Melanocyte of skin (primary cell): ENCODE results near the gene OR52R1. TPM values are rescaled to one million over a fixed set of nuclear protein-coding genes. Genes with fewer than 3 reads are reported as not detected.

Source experiments
- small RNA-seq, 2 donors: library from RNA; depleted of rRNA; stranded (forward); fragments of <200 nt; gene quantifications; one replicate each; pipeline ENCODE3, GENCODE V24; 2012
- total RNA-seq, 2 donors: library from RNA; depleted of rRNA; stranded (reverse); fragments of >200 nt; gene quantifications; 2 replicates each; pipeline ENCODE4 v1.2.3, GENCODE V29; 2012

Gene OR52R1
- not detected for total RNA-seq

DNA sequence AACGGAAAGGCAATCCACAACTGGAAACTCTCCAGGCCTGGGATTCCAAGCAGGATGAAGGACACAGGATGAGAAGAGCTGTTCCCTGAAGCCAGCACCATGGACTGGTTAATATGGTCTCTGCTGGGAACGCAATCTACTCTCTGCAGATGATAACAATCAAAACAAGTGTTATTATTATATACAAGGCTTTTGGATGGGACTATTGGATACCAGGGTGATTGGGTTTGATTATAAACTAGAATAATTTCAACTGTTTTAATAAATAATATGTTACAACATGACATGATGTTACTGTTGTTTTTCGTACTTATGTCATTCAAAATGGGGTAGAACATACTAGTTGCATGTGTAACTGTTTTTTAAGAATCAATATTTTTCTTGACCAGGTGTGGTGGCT is at the start of gene OR52R1:
Gene OR52R1 (minus strand): TSS at position 101 of the 400 bp plus-strand sequence. CDS start 0 bp downstream, at position 101.

DNA sequence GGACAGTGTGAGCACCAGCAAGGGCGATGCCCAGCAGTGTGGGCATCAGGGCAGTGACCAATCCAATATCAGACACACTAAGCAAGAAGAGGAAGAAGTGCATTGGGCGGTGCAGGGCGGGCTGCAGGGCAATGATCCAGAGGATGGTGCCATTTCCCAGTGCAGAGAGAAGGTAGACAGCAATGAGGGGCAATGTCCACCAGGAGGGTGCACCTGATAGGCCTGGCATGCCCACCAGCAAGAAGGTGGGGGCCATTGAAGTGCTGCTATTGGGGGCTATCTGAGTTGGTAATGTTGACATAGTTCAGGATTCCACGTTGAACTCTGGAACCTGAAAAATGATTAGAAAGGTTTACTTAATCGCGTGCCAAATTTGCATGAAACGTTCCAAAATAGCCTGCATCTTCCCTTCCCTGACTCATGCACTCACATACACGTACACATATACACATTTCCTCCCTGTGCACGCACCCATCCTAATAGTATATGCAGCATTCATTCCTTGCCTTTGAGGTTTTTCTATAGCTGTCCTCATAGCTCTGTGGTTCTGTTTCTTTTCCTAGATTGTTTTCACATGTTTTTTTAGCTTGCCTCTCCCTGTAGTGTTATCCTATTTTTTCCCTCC is 44.8 kb upstream of the OR52R1 start, which contains the start of gene OR51S1:
Gene OR51S1 (minus strand): TSS at position 301 of the 625 bp plus-strand sequence. CDS start 0 bp downstream, at position 301.

DNA sequence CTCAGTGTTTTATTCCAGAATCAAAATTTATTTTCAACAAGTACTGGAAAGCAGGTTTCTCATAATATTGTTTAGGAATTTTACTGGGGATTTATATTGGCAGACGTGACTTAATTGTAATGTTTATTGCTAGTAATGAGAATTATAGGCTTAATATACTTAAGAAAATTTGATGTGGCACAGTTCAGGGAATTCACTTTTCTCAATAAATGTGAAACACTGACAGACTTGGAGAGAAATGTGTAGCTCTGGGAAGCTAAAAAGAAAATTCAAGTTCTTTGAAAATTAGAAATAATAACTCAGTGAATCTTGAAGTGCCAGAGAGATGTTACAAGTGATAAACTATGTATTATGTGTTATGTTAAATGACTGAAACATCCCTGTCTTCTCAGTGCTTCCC is 16.8 kb upstream of the OR52R1 start, which contains the start of gene OR51F2:
Gene OR51F2 (plus strand): TSS at position 301 of the 400 bp plus-strand sequence. CDS start 101 bp downstream, outside the sequence.

DNA sequence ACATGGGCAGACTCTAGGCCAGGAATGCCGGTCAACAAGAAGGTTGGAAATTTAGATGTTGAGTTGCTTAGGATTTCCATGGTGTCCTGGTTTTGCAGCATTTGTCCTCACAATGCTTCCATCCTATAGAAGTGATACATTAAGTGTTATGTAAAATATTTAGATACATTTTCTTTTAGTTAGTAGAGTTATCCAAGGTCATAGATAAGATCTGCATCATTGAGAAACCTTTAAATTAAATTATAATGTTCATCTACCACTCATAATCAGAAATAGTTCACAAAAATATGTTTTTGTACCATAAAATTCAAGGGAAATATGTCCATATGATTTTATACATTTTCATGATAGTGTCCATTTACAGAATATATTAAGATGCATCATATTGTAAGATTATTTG is 34.3 kb downstream of the OR52R1 start, which contains the start of gene OR51F1:
Gene OR51F1 (minus strand): TSS at position 101 of the 400 bp plus-strand sequence. CDS start 0 bp downstream, at position 101.

Small RNA genes within 50 kb of the gene (small RNA-seq; reads per million reads assigned to genes)
- gene RF00091, result 0 to 0.06 reads per million in 2 donors

Other genes starting within 250 kb of the OR52R1 start
- gene OR52I2, start 222.6 kb downstream of the OR52R1 start, total RNA-seq, result not detected
- gene OR52I1, start 210.3 kb downstream of the OR52R1 start, total RNA-seq, result not detected
- 10 to 100 TPM in 1 of 2 donors, 1 to 10 TPM in 1; 8.3 to 10.7 TPM for gene TRIM68, start 196.1 kb downstream of the OR52R1 start, total RNA-seq
- gene OR51D1, start 166.9 kb downstream of the OR52R1 start, total RNA-seq, result not detected
- gene OR51E1, start 160.4 kb downstream of the OR52R1 start, total RNA-seq, result not detected
- not detected for gene OR51E2, start 106.5 kb downstream of the OR52R1 start, total RNA-seq
- gene MMP26, start 99.6 kb downstream of the OR52R1 start, total RNA-seq, result not detected
- not detected for gene OR51F1, start 34.4 kb downstream of the OR52R1 start, total RNA-seq
- not detected for gene OR51F2, start 16.9 kb upstream of the OR52R1 start, total RNA-seq
- gene OR51S1, start 44.8 kb upstream of the OR52R1 start, total RNA-seq, result not detected
- not detected for gene OR51T1, start 77.5 kb upstream of the OR52R1 start, total RNA-seq
- not detected for gene OR51A7, start 99.4 kb upstream of the OR52R1 start, total RNA-seq
- gene OR51G2, start 115.0 kb upstream of the OR52R1 start, total RNA-seq, result not detected
- not detected for gene OR51G1, start 120.0 kb upstream of the OR52R1 start, total RNA-seq
- gene OR51A4, start 143.2 kb upstream of the OR52R1 start, total RNA-seq, result not detected
- gene OR51A2, start 151.3 kb upstream of the OR52R1 start, total RNA-seq, result not detected
- not detected for gene OR51L1, start 190.5 kb upstream of the OR52R1 start, total RNA-seq
- not detected for gene OR52J3, start 242.1 kb upstream of the OR52R1 start, total RNA-seq